HUES6 (cell line): ENCODE measurements around the gene AMDHD1.

Experiments
- H3K27ac ChIP-seq: 2 replicates; pipeline ENCODE4 v1.7.0; 2013; ENCODE audit warnings: low read depth, mild to moderate bottlenecking, low read length, inconsistent platforms
- H3K27me3 ChIP-seq: 2 replicates; pipeline ENCODE4 v1.6.1; 2013; ENCODE audit warnings: low read length; ENCODE audit not compliant: control insufficient read depth, insufficient read depth
- H3K36me3 ChIP-seq: 2 replicates; pipeline ENCODE4 v1.6.1; 2013; ENCODE audit warnings: low read length; ENCODE audit not compliant: control insufficient read depth, insufficient read depth
- H3K4me1 ChIP-seq: 2 replicates; pipeline ENCODE4 v1.6.1; 2013; ENCODE audit warnings: low read length; ENCODE audit not compliant: control insufficient read depth, insufficient read depth
- H3K4me3 ChIP-seq: 2 replicates; pipeline ENCODE4 v1.5.1; 2013; ENCODE audit warnings: low read depth, low read length
- H3K9ac ChIP-seq: one replicate; pipeline ENCODE4 v1.6.1; 2013; ENCODE audit warnings: mild to moderate bottlenecking, low read length
- H3K9me3 ChIP-seq: 2 replicates; pipeline ENCODE4 v1.6.1; 2013; ENCODE audit warnings: low read depth, low read length; ENCODE audit not compliant: control insufficient read depth, insufficient read depth

Gene AMDHD1

GRCh38 chr12:95995238-95996031 is 52.3 kb downstream of the AMDHD1 start:
- Histone ChIP-seq H3K4me3 (no peak overlapping the region), H3K9me3 (no peaks in the 10 kb centered on the region), H3K27me3 (no peaks in the 10 kb centered on the region), H3K9ac (no peak overlapping the region), H3K27ac (no peak overlapping the region), H3K36me3 (no peaks in the 10 kb centered on the region), H3K4me1 (peaks cover 4% of the 10 kb centered on the region; the same call in 1 of the 2 replicates)

- Histone ChIP-seq H3K27me3 (no peaks in the 10 kb centered on the region), H3K27ac (no peak within 1 kb of the TSS), H3K9me3 (no peaks in the 10 kb centered on the region), H3K4me3 (no peak within 1 kb of the TSS), H3K4me1 (peaks cover 4% of the 10 kb centered on the region; the same call in 1 of the 2 replicates), H3K9ac (no peak within 1 kb of the TSS), H3K36me3 (0 out of 2 replicates have a peak, but pooled peaks cover 3% of the 10 kb centered on the region)
Observed at GRCh38 chr12:95996034-95996658, 53.0 kb downstream of the AMDHD1 start, which contains the start of gene HAL. TSS of gene HAL (minus strand) at chr12:95996344. CDS start at chr12:95995910, 434 bp downstream.

- Histone ChIP-seq H3K9me3 (no peaks in the 10 kb centered on the region), H3K27ac (no peak overlapping the region), H3K27me3 (no peaks in the 10 kb centered on the region), H3K4me3 (no peak overlapping the region), H3K36me3 (peaks cover 6% of the 10 kb centered on the region; the same call in 1 of the 2 replicates), H3K4me1 (peaks cover 4% of the 10 kb centered on the region; the same call in 1 of the 2 replicates), H3K9ac (no peak overlapping the region)
Observed at GRCh38 chr12:95997276-95997675, 54.1 kb downstream of the AMDHD1 start.

- peaks cover 13% of the 10 kb centered on the region for H3K36me3 ChIP-seq
- H3K4me3 ChIP-seq: no peak overlapping the region
- no peaks in the 10 kb centered on the region for H3K27me3 ChIP-seq
- no peak overlapping the region for H3K27ac ChIP-seq
- no peak overlapping the region for H3K9ac ChIP-seq
- H3K4me1 ChIP-seq: peaks cover 4% of the 10 kb centered on the region; the same call in 1 of the 2 replicates
- no peaks in the 10 kb centered on the region for H3K9me3 ChIP-seq
Observed at GRCh38 chr12:95997911-95998510, 54.9 kb downstream of the AMDHD1 start.

- Histone ChIP-seq H3K4me1 (peaks cover 4% of the 10 kb centered on the region; the same call in 1 of the 2 replicates), H3K4me3 (no peak overlapping the region), H3K9me3 (no peaks in the 10 kb centered on the region), H3K9ac (no peak overlapping the region), H3K27ac (no peak overlapping the region), H3K27me3 (no peaks in the 10 kb centered on the region), H3K36me3 (peaks cover 20% of the 10 kb centered on the region)
Observed at GRCh38 chr12:95998611-95999286, 55.6 kb downstream of the AMDHD1 start.

GRCh38 chr12:95999484-95999883 is 56.4 kb downstream of the AMDHD1 start:
- H3K27ac ChIP-seq: no peak overlapping the region
- no peak overlapping the region for H3K4me3 ChIP-seq
- no peak overlapping the region for H3K9ac ChIP-seq
- no peaks in the 10 kb centered on the region for H3K27me3 ChIP-seq
- peaks cover 25% of the 10 kb centered on the region for H3K36me3 ChIP-seq
- peaks cover 4% of the 10 kb centered on the region; the same call in 1 of the 2 replicates for H3K4me1 ChIP-seq
- H3K9me3 ChIP-seq: no peaks in the 10 kb centered on the region

- H3K9me3 ChIP-seq: no peaks in the 10 kb centered on the region
- peaks cover 39% of the 10 kb centered on the region for H3K36me3 ChIP-seq
- H3K27me3 ChIP-seq: no peaks in the 10 kb centered on the region
- no peak overlapping the region for H3K27ac ChIP-seq
- no peak overlapping the region for H3K9ac ChIP-seq
- H3K4me3 ChIP-seq: no peak overlapping the region
- H3K4me1 ChIP-seq: peaks cover 4% of the 10 kb centered on the region; the same call in 1 of the 2 replicates
Observed at GRCh38 chr12:96000858-96001257, 57.7 kb downstream of the AMDHD1 start.

GRCh38 chr12:96006727-96007126 is 63.6 kb downstream of the AMDHD1 start:
- no peak overlapping the region for H3K9ac ChIP-seq
- H3K9me3 ChIP-seq: no peaks in the 10 kb centered on the region
- H3K36me3 ChIP-seq: peaks cover 88% of the 10 kb centered on the region
- H3K27ac ChIP-seq: no peak overlapping the region
- H3K4me3 ChIP-seq: no peak overlapping the region
- no peaks in the 10 kb centered on the region for H3K27me3 ChIP-seq
- H3K4me1 ChIP-seq: no peaks in the 10 kb centered on the region

- peaks cover 91% of the 10 kb centered on the region for H3K36me3 ChIP-seq
- H3K4me1 ChIP-seq: no peaks in the 10 kb centered on the region
- no peak overlapping the region for H3K9ac ChIP-seq
- no peak overlapping the region for H3K4me3 ChIP-seq
- H3K27ac ChIP-seq: no peak overlapping the region
- no peaks in the 10 kb centered on the region for H3K9me3 ChIP-seq
- H3K27me3 ChIP-seq: no peaks in the 10 kb centered on the region
Observed at GRCh38 chr12:96007729-96008128, 64.6 kb downstream of the AMDHD1 start.

- Histone ChIP-seq H3K4me1 (no peaks in the 10 kb centered on the region), H3K27ac (no peak overlapping the region), H3K9me3 (no peaks in the 10 kb centered on the region), H3K4me3 (no peak overlapping the region), H3K27me3 (no peaks in the 10 kb centered on the region), H3K36me3 (peaks cover 89% of the 10 kb centered on the region), H3K9ac (no peak overlapping the region)
Observed at GRCh38 chr12:96014943-96015599, 71.9 kb downstream of the AMDHD1 start.
